Activated CD8-positive, alpha-beta memory T cell treated with anti-CD3 and anti-CD28 coated beads for 1 hour (primary cell): ENCODE data around the gene COL18A1.

Experiments used
- DNase-seq, 2 donors: peaks; one replicate each; pipeline ENCODE4 v3.0.0-alpha.2; 2020; ENCODE audit warnings: low read depth in 1 of 2; ENCODE audit errors: extremely low read depth in 1 of 2

The COL18A1 gene

DNA sequence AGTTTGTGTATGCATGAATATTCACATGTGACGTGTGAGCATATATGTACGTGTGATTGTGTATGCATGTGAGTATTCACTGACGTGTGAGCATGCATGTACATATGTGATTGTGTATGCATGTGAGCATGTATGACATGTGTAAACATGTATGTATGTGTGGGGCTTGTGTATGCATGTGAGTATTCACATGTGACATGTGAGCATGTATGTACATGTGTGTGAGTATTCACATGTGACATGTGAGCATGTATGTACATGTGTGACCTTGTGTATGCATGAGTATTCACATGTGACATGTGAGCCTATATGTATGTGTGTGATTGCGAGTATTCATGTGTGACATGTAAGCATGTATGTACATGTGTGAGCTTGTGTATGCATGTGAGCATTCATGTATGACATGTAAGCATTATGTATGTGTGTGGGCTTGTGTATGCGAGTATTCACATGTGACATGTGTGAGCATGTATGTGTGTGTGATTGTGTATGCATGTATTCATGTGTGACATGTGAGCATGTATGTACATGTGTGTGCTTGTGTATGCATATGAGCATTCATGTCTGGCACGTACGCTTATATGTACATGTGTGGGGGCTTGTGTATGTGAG, 47.8 kb downstream of the COL18A1 start:
- no peak for DNase-seq

GRCh38 chr21:45453308-45453950, 48.5 kb downstream of the COL18A1 start:
- DNase-seq: no peak

DNA sequence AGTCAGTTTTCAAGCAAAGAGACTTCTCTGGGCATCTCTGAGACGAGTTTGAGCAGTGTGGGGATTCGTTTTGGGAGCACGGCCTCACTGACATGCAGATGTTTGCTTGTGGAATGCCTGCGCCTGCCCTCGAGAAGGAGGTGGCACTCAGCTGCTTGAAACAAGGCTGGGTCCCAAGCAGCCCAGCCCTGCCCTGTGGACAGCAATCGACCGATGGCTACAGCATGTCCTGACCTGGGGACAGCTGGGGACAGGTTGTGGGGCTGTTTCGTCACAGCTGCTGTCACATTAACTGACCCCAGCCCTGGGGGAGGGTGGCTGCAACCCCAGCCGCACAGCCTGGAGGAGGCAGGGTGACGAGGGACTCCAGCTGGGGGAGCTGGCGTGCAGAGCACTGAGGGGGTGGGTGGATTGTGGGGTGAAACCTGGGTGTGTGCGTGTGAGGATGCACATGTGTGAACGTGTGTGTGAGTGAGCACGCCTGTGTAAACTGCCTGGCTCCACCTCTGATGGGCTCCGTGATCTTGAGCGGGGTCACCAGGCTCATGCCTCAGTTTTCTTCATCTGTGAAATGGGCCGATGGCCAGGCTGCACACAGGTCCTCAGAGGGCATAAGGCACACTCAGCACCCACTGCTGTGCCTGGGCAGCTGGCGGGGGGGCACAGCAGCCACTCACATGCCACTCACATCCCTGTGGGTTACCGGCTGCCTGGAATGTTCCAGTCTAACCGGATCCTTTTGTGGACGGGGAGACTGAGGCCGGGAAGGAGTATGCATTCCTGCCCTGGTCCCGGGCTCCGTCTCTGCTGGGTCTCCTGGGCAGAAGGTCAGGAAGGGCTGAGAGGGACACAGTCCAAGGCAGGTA, 49.3 kb downstream of the COL18A1 start:
- DNase-seq: no peak

DNA sequence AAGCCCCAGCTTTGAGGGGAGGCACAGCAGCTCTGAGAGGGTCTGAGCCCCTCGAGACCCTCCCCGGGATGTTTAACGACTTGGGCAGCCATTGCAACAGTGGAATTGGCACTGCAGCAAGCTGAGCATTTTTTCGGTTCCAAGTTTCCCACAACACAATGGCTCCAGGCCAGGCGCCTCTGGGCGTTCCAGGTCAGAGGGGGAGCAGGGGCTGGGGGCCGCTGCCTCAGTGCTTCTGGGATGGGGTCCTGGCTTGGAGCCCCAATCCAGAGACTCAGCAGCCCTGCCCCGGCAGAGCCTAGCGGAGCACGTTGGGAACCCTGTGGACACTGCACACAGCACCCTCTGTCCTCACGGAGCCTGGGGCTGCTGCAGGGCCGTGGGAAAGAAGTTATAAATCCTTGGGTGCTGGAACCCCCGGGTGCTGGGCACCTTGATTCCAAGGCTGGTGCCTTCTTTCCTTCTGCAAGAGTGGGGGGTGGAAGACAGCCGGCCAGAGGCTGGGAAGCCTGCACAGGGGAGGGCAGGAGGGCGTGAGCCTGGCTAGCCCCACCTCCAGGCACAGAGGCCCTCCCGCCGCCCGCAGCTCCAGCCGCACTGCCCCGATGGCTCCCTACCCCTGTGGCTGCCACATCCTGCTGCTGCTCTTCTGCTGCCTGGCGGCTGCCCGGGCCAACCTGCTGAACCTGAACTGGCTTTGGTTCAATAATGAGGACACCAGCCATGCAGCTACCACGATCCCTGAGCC, 50.1 kb downstream of the COL18A1 start:
- no peak for DNase-seq

- DNase-seq: no peak
Observed at GRCh38 chr21:45455674-45456583, 51.0 kb downstream of the COL18A1 start.

DNA sequence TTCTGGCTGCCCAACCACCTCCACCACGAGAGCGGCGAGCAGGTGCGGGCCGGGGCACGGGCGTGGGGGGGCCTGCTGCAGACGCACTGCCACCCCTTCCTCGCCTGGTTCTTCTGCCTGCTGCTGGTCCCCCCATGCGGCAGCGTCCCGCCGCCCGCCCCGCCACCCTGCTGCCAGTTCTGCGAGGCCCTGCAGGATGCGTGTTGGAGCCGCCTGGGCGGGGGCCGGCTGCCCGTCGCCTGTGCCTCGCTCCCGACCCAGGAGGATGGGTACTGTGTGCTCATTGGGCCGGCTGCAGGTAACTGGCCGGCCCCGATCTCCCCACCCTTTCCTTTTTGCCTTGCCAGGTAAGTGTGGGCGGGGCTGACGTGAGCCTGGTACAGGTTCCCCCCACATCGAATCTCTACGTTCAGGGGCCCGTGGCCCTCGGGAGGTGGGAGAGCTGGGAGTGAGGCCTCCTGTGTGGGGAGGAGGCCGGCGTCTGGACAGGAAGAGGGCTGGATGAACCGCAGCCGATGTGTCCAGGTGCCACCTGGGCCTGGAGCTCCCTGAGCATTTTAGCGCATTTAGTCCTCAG, 51.7 kb downstream of the COL18A1 start:
- no peak for DNase-seq

DNA sequence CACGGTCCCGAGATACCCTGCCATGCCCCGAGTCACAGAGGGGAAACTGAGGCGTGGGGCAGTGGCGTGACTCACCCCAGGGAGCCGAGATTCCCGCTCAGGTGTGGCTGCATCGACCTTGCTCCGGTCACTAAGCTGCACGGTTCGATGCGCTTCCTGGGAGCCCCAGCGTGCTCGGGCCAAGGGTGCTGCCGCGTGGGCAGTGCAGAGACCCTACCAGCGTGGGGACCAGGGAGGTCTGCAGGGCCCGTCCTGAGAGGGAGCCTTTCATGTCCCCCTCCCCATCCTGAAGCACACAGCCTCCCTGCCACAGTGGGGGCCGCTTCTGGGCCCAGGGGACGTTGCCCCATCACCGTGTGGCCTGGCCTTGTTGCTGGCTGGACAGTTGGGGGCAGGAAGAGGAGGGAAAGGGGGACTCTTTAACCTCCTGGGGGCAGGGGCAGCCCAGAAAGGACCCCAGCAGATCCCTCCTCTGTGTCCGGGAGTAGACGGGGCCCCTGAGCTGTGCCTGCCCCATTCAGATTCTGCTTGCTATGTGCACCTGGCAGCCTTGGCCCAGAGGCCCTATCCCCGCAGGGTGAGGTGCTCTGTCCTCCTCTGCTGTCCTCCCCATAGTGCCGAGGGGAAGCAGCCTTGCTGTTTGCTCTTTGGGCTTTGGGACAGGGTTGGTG, 52.3 kb downstream of the COL18A1 start:
- no peak for DNase-seq

DNA sequence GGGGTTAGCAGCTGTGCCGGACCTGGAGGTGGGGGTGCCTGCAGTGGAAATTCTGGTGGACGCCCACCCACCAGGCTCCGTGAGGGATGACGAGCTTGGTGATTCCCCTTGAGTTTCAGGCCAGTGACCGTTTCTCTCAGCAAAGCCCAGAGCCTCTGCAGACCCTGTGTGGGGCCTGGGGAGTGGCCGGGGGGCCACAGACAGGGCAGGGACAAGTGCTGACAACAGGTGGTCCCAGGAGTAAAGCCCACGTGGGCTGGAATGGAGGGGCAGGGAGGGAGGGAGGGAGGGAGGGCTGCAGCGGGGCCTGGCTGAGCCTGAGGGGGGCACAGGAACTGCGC, 52.8 kb downstream of the COL18A1 start:
- no peak for DNase-seq

DNA sequence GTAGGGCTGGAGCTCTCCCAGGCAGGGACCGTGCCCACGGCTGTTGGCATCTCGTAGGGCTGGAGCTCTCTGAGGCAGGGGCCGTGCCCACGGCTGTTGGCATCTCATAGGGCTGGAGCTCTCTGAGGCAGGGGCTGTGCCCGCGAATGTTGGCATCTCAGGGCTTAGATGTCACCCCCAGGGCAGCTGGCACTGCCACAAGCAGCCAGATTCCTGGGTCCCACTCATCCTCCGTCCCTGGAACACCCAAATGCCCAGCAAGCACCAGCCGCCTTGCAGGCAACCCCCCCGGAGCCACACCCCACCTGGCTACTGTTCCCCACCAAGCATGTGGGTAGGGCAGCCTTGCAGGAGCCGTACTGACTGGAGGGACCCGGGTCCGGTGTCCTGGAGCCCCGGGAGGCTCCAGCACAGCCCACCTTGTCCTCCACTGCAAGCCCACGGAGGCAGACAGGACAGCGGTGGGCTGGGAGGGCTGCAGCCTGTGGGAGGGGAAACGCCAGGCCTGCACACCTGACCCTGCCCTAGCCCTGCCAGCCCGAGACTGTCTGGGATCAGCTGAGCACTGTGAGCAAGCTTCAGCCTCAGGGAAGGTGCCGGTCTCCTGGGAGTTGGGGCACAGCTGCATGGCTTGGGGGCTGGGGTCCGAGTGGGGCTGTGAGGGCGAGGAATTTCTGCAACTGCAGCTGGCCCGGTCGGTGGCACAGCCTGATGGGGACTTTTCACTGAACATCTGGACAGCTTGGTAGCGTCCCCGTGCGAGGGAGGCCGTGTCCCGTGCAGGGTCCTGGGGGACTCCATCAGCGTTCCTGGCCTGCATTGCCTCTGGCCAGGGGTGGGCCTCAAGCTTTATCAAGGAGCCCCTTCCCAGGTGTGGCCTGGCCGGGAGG, 53.6 kb downstream of the COL18A1 start:
- no peak for DNase-seq

DNA sequence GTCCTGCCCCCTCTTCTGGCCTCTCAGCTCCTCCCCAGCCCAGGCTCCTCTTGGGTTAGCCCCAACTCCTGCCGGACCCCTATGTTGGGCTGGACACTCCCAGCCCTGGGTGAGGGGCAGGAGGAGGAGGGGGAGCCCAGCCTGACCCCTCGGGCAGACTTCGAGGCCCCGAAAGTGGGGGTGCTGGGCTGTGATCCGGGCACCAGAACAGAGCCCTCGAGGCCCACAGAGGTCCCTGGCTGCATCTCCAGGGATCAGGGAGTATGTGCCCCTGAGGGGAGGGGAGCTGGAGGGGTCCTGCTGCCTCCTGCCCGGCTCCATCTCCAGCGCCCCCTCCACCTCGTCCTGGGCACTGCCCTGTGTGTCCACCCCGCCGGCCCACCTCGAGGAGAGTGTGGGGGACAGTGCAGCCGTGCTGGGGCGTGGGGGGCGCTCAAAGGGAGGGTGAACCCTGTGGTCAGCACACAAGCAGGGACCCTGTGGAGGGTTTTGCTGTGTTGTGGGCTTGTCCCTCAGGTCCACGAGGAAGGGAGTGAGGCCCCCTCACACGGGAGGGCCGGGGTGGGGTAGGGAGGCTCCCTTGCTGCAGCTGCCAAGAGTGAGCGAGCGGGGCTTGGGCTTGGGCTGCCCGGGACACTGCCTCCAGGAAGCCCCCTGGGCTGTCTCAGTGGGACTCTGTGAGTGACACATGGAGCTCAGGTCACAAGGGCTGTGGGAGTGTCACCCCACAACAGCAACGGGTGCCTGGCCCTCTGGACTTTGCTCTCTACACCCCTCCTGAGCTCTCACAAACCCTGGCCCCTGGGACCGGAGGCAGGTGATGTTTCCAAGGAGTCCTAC, 54.4 kb downstream of the COL18A1 start:
- DNase-seq: no peak

DNA sequence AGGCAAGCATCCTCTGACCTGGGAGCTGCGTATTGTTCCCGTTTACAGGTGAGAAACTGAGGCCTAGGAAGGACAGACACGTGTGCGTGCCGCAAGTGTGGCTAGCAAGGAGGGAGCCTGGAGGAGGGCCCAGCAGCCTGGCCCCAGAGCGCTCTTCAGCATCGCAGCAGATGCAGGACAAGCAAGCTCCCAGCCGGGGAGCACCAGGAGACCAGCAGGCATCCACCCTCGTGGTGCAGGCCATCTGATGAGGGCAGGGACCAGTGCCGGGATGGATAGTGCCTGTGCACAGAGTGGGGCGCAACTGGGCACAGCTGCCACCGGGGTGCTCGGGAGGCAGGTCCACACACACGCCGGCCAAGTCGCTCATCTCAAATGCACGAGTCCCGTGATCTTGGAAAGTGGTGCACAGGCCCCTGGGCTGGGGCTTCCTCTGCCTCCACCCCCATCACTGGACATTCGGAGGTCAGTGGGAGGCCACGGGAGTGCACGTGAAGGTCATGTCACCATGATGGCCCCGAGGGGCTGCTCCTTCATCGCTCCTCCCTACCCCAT, 55.1 kb downstream of the COL18A1 start:
- no peak for DNase-seq

DNA sequence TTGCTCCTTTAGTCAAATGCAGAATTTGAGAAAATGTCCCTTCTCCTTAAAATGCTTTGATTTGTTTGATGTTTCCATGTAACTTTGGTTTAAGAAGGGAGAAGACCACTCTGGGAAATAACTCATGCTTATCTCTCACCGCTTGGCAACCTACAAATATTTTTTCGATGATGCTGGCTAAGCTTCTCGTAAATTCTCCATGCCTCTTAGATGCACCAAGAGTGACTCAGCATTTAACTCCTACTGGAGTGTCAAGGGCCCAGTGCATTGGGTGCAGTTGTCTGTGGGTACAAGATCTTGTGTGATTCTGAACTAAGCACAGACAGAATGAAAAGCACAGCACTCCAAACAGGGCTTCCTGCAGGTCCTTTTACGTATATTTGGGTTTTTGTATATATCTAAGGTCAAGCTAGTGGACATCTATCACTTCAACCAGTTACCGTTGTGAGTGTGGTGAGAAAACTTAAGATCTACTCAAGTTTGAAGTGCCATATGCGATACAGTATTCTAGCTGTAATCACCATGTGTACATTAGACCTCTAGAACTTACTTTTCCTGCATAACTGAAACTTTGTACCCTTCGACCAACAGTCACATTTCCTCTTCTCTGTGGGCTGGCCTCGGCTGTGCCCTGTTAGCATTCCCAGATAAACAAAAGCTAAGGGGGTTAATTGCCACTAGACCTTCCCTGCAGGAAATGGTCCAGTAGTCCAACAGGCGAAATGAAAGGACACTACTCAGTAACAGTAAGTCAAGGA, 55.8 kb downstream of the COL18A1 start:
- DNase-seq: no peak

DNA sequence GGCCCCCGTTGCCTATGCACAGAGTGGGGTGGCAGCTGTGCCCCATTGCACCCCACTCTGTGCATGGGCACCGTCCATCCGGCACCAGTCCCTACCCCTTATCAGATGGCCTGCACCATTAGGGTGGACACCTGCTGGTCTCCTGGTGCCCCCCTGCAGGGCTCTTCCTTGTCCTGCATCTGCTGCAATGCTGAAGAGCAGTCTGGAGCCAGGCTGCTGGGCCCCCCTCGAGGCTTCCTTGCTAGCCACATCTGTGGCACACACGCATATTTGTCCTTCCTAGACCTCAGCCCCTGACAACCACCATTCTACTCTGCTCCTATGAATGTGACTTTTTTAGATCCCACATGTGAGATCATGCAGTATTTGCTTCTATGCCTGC, 56.4 kb downstream of the COL18A1 start:
- DNase-seq: no peak

DNA sequence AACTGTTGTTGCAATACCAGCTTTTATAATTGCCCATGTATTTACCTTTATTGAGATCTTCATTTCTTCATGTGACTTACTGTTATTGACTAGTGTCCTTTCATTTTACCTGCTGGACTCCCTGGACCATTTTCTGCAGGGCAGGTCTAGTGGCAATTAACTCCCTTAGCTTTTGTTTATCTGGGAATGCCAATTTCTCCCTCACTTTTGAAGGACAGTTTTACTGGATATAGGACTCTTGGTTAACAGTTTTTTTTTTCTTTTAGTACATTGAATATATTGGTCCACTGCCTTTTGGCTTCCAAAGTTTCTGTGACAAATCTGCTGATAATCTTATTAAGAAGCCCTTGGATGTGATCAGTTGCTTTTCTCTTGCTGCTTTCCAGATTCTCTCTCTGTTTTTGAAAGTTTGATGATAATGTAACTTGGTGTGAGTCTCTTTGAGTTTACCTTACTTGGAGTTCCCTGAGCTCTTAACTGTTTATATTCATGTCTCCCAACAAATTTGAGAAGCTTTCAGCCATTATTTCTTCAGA, 56.9 kb downstream of the COL18A1 start:
- DNase-seq: no peak

DNA sequence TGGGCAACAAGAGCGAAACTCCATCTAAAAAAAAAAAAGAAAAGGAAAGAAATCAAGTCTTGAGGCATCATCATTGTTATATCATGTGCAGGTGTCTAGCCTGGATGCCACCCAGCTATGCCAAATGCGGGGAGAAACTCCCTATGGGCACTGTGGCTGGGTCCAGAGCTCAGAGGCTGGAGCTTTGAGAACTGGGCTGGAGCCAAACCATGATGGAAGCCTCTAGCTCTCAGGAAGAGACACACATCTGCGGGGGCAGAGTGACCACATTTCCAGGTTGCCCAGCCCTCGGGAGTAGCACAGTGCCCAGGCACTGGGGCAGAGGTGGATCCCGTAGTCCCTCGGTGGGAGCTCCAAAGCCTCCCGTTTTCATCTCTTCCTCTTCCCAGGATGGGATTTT, 58.9 kb downstream of the COL18A1 start:
- no peak for DNase-seq

DNA sequence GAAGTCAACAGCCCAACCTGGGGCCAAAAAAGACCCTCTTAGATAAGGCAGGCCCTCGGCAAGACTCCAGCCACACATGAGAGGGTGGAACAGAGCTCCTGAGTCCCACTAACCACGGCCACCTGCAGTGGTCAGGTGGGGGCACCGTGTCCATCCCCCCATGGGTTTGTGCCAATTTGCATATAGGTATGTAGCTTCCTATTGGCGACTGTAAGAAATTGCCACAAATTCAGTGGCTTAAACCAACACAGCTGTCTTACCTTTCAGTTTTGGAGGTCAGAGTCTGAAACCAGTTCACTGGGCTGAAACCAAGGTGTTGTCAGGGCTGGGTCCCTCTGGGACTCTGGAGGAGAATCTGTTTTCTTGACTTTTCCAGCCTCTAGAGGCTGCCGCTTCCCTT, 59.3 kb downstream of the COL18A1 start:
- DNase-seq: no peak
